Mammary epithelial cell (primary cell): ENCODE results near the gene CDH18.

Experiments
- EZH2 ChIP-seq: IDR thresholded peaks from 2 replicates; pipeline ENCODE4 v1.6.1; 2012; ENCODE audit warnings: low read length, inconsistent platforms, borderline replicate concordance
- TF ChIP-seq, protein P1 (sequence below), 2 donors: IDR thresholded peaks in 1 of 2; conservative IDR thresholded peaks in 1 of 2; 2 replicates each; pipeline ENCODE4 v1.5.1; 2011 to 2012; ENCODE audit warnings: inconsistent platforms in 2 of 2, low read length in 2 of 2, mild to moderate bottlenecking in 2 of 2, control low read depth in 1 of 2, low read depth in 1 of 2; ENCODE audit not compliant: insufficient read depth in 1 of 2; ENCODE audit errors: extremely low read depth in 1 of 2

DNA sequence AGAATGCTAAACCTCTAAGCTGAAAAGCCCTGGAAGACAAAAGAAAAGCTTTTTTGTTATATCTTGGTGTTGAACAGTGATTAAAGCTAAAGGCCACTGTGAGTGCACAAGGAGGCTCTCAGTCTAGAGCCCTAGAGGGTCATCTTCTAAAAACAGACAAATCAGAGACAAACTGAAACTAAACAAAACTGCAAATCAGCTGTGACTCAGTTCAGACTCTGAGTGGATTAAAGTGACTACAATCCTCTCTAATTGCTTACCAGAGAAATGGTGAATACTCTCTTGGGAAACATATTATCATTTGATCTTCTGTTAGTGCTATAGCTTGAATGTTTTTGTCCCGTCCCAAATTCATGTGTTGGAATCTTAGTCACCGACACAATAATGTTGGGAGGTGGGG is 491.9 kb downstream of the CDH18 start:
- TF ChIP-seq, protein P1, sequence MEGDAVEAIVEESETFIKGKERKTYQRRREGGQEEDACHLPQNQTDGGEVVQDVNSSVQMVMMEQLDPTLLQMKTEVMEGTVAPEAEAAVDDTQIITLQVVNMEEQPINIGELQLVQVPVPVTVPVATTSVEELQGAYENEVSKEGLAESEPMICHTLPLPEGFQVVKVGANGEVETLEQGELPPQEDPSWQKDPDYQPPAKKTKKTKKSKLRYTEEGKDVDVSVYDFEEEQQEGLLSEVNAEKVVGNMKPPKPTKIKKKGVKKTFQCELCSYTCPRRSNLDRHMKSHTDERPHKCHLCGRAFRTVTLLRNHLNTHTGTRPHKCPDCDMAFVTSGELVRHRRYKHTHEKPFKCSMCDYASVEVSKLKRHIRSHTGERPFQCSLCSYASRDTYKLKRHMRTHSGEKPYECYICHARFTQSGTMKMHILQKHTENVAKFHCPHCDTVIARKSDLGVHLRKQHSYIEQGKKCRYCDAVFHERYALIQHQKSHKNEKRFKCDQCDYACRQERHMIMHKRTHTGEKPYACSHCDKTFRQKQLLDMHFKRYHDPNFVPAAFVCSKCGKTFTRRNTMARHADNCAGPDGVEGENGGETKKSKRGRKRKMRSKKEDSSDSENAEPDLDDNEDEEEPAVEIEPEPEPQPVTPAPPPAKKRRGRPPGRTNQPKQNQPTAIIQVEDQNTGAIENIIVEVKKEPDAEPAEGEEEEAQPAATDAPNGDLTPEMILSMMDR (conservative IDR thresholded peaks at IDR 0.05 in 1 of 2, IDR thresholded peaks at IDR 0.05 in 1 of 2; ENCODE audit: extremely low read depth in 1 of 2, insufficient read depth in 1 of 2, low read depth in 1 of 2, low read length in 2 of 2), result no peak
- TF ChIP-seq EZH2, result no peak
